Measurements from ENCODE around the gene HINT1. TPM values are rescaled to one million over a fixed set of nuclear protein-coding genes. Genes with fewer than 3 reads are reported as not detected.

The HINT1 gene
- total and polyA plus RNA-seq, 9 of the 15 experiments (the other 6 are each of a cell fraction or from before 2014, with no cell fraction given), result 296 to 1,027 (median 500) TPM

DNA sequence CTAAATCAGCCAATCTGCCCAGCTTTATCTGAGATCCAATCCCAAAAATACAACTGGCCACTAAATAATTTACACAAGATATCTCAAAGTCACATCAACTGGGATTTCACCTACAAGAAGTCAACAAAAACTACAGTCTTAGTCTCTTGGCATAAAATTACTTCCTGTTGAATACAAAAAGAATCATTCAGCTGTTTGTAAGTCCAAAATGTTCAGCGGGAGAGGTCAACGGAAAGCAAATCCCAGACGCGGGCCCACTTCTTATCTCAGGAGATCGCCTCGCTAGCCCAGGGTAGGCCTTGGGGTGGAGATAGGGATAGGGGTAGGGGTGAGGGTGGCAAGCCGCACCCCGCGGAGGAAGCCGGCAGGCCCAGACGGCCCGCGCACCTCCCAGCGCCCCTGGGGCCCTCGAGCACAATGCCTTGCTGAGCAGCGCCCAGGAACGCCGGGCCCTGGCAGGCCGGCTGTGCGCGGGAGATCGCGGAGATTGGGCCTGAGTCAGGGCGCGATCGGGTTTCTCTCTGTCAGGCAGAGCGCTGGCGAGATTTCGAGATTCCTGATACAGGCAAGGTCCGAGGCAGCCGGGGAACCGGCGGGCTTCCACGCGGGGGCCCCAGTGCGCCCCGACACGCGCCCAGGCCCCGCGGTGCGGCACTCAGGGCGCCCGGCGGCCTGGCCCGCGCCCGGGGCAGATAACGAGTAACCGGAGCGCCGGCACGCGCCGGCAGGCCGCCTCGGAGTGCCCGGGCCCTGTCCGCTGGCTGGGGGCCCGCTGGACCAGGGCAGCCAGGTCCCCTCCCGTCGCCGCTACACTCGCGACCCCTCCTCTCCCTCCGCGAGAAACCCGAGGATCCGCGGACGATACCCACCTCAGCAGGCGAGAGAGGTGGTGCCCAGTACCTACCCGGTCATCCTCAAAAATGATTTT is 601 bp downstream of the HINT1 start (continued):
- TF ChIP-seq, protein P1, sequence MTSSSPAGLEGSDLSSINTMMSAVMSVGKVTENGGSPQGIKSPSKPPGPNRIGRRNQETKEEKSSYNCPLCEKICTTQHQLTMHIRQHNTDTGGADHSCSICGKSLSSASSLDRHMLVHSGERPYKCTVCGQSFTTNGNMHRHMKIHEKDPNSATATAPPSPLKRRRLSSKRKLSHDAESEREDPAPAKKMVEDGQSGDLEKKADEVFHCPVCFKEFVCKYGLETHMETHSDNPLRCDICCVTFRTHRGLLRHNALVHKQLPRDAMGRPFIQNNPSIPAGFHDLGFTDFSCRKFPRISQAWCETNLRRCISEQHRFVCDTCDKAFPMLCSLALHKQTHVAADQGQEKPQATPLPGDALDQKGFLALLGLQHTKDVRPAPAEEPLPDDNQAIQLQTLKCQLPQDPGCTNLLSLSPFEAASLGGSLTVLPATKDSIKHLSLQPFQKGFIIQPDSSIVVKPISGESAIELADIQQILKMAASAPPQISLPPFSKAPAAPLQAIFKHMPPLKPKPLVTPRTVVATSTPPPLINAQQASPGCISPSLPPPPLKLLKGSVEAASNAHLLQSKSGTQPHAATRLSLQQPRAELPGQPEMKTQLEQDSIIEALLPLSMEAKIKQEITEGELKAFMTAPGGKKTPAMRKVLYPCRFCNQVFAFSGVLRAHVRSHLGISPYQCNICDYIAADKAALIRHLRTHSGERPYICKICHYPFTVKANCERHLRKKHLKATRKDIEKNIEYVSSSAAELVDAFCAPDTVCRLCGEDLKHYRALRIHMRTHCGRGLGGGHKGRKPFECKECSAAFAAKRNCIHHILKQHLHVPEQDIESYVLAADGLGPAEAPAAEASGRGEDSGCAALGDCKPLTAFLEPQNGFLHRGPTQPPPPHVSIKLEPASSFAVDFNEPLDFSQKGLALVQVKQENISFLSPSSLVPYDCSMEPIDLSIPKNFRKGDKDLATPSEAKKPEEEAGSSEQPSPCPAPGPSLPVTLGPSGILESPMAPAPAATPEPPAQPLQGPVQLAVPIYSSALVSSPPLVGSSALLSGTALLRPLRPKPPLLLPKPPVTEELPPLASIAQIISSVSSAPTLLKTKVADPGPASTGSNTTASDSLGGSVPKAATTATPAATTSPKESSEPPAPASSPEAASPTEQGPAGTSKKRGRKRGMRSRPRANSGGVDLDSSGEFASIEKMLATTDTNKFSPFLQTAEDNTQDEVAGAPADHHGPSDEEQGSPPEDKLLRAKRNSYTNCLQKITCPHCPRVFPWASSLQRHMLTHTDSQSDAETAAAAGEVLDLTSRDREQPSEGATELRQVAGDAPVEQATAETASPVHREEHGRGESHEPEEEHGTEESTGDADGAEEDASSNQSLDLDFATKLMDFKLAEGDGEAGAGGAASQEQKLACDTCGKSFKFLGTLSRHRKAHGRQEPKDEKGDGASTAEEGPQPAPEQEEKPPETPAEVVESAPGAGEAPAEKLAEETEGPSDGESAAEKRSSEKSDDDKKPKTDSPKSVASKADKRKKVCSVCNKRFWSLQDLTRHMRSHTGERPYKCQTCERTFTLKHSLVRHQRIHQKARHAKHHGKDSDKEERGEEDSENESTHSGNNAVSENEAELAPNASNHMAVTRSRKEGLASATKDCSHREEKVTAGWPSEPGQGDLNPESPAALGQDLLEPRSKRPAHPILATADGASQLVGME (CRISPR knock-in tag; IDR thresholded peaks at IDR 0.05), result 0 out of 2 replicates have a peak, but pooled peaks have one; percentile 5
- TF ChIP-seq CBFB (CRISPR knock-in tag; IDR thresholded peaks at IDR 0.05) (no peak; the same call in 1 of the 2 replicates), ZC3H11A (IDR thresholded peaks at IDR 0.05; ENCODE audit: low read depth, low read length) (no peak), L3MBTL2 (IDR thresholded peaks at IDR 0.05) (peak; percentile 94), CBFA2T3 (IDR thresholded peaks at IDR 0.05) (peak; percentile 36), ZBTB17 (CRISPR knock-in tag; IDR thresholded peaks at IDR 0.05) (peak; percentile 76), KLF13 (tag; IDR thresholded peaks at IDR 0.05; ENCODE audit: borderline replicate concordance, low read depth) (0 out of 2 replicates have a peak, but pooled peaks have one; percentile 31), SMARCA4 (IDR thresholded peaks at IDR 0.05) (peak; percentile 14), SMAD3 (CRISPR knock-in tag; conservative IDR thresholded peaks at IDR 0.05) (0 out of 2 replicates have a peak, but pooled peaks have one; percentile 72), SP1 (CRISPR knock-in tag; IDR thresholded peaks at IDR 0.05) (no peak), MYNN (IDR thresholded peaks at IDR 0.05) (peak; percentile 65; the same call in 1 of the 2 replicates), MYNN (CRISPR knock-in tag; IDR thresholded peaks at IDR 0.05) (no peak), KDM1A (IDR thresholded peaks at IDR 0.05) (peak; percentile 72 to 79; a peak in 3 of 4 replicates)
- TF ChIP-seq, protein P2, sequence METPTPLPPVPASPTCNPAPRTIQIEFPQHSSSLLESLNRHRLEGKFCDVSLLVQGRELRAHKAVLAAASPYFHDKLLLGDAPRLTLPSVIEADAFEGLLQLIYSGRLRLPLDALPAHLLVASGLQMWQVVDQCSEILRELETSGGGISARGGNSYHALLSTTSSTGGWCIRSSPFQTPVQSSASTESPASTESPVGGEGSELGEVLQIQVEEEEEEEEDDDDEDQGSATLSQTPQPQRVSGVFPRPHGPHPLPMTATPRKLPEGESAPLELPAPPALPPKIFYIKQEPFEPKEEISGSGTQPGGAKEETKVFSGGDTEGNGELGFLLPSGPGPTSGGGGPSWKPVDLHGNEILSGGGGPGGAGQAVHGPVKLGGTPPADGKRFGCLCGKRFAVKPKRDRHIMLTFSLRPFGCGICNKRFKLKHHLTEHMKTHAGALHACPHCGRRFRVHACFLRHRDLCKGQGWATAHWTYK (CRISPR knock-in tag; IDR thresholded peaks at IDR 0.05), result peak; percentile 65; the same call in 1 of the 2 replicates
- TF ChIP-seq, protein P3, sequence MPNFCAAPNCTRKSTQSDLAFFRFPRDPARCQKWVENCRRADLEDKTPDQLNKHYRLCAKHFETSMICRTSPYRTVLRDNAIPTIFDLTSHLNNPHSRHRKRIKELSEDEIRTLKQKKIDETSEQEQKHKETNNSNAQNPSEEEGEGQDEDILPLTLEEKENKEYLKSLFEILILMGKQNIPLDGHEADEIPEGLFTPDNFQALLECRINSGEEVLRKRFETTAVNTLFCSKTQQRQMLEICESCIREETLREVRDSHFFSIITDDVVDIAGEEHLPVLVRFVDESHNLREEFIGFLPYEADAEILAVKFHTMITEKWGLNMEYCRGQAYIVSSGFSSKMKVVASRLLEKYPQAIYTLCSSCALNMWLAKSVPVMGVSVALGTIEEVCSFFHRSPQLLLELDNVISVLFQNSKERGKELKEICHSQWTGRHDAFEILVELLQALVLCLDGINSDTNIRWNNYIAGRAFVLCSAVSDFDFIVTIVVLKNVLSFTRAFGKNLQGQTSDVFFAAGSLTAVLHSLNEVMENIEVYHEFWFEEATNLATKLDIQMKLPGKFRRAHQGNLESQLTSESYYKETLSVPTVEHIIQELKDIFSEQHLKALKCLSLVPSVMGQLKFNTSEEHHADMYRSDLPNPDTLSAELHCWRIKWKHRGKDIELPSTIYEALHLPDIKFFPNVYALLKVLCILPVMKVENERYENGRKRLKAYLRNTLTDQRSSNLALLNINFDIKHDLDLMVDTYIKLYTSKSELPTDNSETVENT (CRISPR knock-in tag; IDR thresholded peaks at IDR 0.05), result peak; percentile 35; the same call in 1 of the 2 replicates

Data from K562 (cell line).